Uterus (tissue), 4 donors: ENCODE measurements around the gene COLGALT1. TPM values are rescaled to one million over a fixed set of nuclear protein-coding genes. Genes with fewer than 3 reads are reported as not detected.

Source experiments
- DNase-seq, 2 donors: peaks; one replicate each; pipeline ENCODE4 v3.0.0-alpha.2; 2019 to 2020
- H3K27ac ChIP-seq, 2 donors: fragments of 200-600 bp; sonication (generic); 1 replicate in 1 of 2; 2 replicates in 1 of 2; pipeline ENCODE4 v1.5.1; 2016 to 2018
- H3K27me3 ChIP-seq, 2 donors: fragments of 200-600 bp; sonication (generic); one replicate each; pipeline ENCODE4 v1.5.1; 2018 to 2019; ENCODE audit warnings: control low read depth in 1 of 2
- H3K36me3 ChIP-seq, 2 donors: fragments of 200-600 bp; sonication (generic); one replicate each; pipeline ENCODE4 v1.5.1; 2019; ENCODE audit warnings: control low read depth in 1 of 2
- H3K4me1 ChIP-seq, 2 donors: fragments of 200-600 bp; sonication (generic); one replicate each; pipeline ENCODE4 v1.5.1; 2018 to 2019; ENCODE audit warnings: control low read depth in 1 of 2
- H3K4me3 ChIP-seq, 2 donors: fragments of 200-600 bp; sonication (generic); 1 replicate in 1 of 2; 2 replicates in 1 of 2; pipeline ENCODE4 v1.5.1; 2018 to 2019; ENCODE audit warnings: mild to moderate bottlenecking in 1 of 2
- H3K9me3 ChIP-seq, 2 donors: fragments of 200-600 bp; sonication (generic); one replicate each; pipeline ENCODE4 v1.5.1; 2019; ENCODE audit warnings: control low read depth in 1 of 2
- CTCF ChIP-seq, 4 experiments: fragments of 200-600 bp in 2 of 4; fragments of 450-650 bp in 2 of 4; sonication (generic) in 2 of 4; IDR thresholded peaks; one replicate each; pipeline ENCODE4 v1.5.1; 2016 to 2019; ENCODE audit warnings: antibody characterized with exemption in 4 of 4, mild to moderate bottlenecking in 2 of 4, moderate library complexity in 1 of 4
- POLR2A ChIP-seq, 2 donors: fragments of 450-650 bp; IDR thresholded peaks; one replicate each; pipeline ENCODE4 v1.6.1; 2016; ENCODE audit warnings: antibody characterized with exemption in 2 of 2, mild to moderate bottlenecking in 1 of 2, moderate library complexity in 1 of 2
- intact Hi-C: fragments of 100-400 bp; cut with DNase I; formaldehyde crosslinking; loops from one replicate; pipeline ENCODE4 v1.15.1; 2023; ENCODE audit warnings: low total_unique reads
- total RNA-seq, 4 donors: library from RNA; depleted of rRNA in 3 of 4; stranded (reverse); fragments of >200 nt in 3 of 4; gene quantifications; one replicate each; pipeline versions ENCODE4 v1.1.0 to v1.2.4, GENCODE V29; 2014 to 2023
- donor health status: DM: yes; HTN: yes; CAD: no.

COLGALT1 gene
- total RNA-seq, 4 donors from 2014 or later = 24.6 to 56.6 (median 52.0) TPM

DNA sequence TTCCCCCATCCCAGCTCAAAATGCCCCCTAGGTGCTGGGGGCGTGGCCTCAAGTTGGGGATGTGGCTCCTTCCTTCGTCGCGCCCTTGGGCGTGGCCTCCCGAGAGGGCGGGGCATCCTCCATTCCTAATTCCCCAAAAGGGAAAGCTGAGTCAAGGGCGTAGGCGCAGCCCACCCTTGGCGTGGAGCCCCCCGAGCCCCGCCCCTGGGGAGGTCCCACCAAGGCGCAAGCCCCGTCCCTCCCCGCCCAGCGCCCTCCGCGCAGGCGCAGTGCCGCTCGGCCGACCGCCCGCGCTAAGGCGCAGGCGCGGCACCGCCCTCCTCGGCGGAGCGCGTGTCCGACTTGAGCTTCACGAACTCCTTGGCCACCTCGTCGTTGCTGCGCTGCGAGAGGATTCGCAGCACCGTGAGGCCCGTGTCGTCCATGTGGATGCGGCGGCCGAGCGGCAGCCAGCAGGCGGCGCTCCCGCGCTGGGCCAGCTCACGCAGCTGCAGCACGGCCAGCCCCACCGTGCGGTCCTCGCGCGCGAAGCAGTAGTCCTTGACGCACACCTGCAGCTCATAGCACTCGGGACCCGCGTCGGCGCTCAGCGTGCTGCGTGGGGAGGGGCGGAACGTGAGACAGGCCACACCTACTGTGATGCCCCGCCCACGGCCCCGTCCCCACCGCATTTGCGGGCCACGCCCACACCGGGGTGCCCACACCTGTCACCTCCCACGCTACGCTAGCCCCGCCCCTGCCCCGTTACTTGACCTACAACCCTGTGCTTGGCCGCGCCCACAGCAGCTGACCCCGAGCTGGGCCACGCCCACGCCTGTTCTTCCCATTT is 50.5 kb downstream of the COLGALT1 start:
- peak; percentile 36 to 44 for DNase-seq
- peak overlapping the region in 1 of 2 donors; percentile 19 for H3K4me3 ChIP-seq
- TF ChIP-seq CTCF (IDR thresholded peaks at IDR 0.05) (peak in 3 of 4 experiments; percentile 39 to 69 (median 56)), POLR2A (IDR thresholded peaks at IDR 0.05) (peak in 1 of 2 donors; percentile 24)
- no peaks in the 10 kb centered on the region for H3K36me3 ChIP-seq
- peaks cover 0 to 6% of the 10 kb centered on the region in 2 donors for H3K4me1 ChIP-seq
- intact Hi-C loops = no loop called here
- no peak overlapping the region for H3K27ac ChIP-seq
- no peaks in the 10 kb centered on the region for H3K9me3 ChIP-seq
- peaks cover 0 to 3% of the 10 kb centered on the region in 2 donors for H3K27me3 ChIP-seq

DNA sequence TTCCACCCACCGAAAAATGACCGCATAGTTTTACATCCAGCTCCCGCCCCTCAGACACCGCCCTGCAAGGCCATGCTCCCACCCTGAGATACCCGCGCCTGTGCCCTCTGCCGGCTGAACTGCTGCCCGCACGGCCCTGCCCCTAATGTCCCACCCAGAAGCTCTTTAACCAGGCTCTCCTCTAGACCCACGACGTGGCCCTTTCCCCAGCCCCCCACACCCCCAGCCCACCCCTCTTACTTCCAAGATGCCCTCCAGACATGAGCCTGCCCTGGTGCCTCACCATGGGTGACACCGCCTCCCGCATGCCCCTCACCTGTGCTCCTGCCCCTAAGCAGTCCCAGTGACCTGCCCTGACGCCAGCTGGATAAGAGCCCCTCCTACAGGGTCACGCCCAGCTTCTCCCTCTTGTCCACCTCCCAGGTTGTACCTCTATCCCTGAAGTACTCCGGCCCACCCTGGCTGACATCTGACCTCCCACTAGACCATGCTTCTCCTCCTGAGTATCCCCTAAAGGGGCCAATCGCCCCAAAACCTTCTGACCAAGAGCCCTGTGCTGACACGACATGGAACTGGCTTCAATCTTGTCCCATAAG is 51.2 kb downstream of the COLGALT1 start:
- no peak overlapping the region for H3K27ac ChIP-seq
- DNase-seq = no peak
- H3K36me3 ChIP-seq = no peaks in the 10 kb centered on the region
- H3K27me3 ChIP-seq = peaks cover 0 to 3% of the 10 kb centered on the region in 2 donors
- H3K4me1 ChIP-seq = peaks cover 0 to 6% of the 10 kb centered on the region in 2 donors
- H3K9me3 ChIP-seq = no peaks in the 10 kb centered on the region
- intact Hi-C loops = no loop called here
- H3K4me3 ChIP-seq = peak overlapping the region in 1 of 2 donors; percentile 19
- no peak for TF ChIP-seq POLR2A (IDR thresholded peaks at IDR 0.05)
- TF ChIP-seq CTCF (IDR thresholded peaks at IDR 0.05) = no peak

DNA sequence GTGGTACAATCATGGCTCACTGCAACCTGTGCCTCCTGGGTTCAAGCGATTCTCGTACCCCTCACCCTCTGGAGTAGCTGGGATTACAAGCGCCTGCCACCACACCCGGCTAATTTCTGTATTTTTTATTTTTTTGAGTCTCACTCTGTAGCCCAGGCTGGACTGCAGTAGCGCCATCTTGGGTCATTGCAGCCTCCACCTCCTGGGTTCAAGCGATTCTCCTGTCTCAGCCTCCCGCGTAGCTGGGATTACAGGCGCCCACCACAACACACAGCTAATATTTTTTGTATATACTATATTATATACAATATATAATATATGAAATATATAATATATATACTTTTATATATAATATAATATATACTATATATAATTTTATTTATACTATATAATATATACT is 52.5 kb downstream of the COLGALT1 start:
- Histone ChIP-seq H3K4me1 (peaks cover 0 to 6% of the 10 kb centered on the region in 2 donors), H3K27me3 (peaks cover 0 to 3% of the 10 kb centered on the region in 2 donors), H3K9me3 (no peaks in the 10 kb centered on the region), H3K36me3 (no peaks in the 10 kb centered on the region), H3K27ac (no peak overlapping the region), H3K4me3 (no peak overlapping the region)
- no peak for DNase-seq
- intact Hi-C loops = no loop called here
- TF ChIP-seq POLR2A (IDR thresholded peaks at IDR 0.05) (no peak), CTCF (IDR thresholded peaks at IDR 0.05) (no peak)

DNA sequence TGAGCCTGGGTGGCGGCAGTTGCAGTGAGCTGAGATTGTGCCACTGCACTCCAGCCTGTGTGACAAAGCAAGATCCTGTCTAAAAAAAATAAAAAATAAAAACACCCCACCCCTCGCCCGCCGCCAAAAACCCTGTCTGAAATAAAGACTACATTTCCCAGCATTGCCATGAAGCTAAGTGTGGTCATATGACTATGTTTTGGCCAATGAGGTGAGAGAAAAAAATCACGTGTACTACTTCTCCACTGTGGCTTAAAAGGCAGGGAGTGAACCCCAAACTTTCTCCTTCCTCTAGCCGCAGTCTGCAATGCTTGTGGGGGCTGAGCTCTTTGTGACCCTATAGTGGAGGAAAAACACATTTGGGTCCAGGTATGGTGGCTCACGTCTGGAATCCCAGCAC is 54.9 kb downstream of the COLGALT1 start:
- Histone ChIP-seq H3K4me1 (peaks cover 0 to 6% of the 10 kb centered on the region in 2 donors), H3K27me3 (peaks cover 0 to 3% of the 10 kb centered on the region in 2 donors), H3K9me3 (no peaks in the 10 kb centered on the region), H3K27ac (no peak overlapping the region), H3K4me3 (no peak overlapping the region), H3K36me3 (no peaks in the 10 kb centered on the region)
- no peak for TF ChIP-seq POLR2A (IDR thresholded peaks at IDR 0.05)
- no peak for TF ChIP-seq CTCF (IDR thresholded peaks at IDR 0.05)
- intact Hi-C loops = no loop called here
- DNase-seq = no peak
